PC-3 (cell line): ENCODE measurements around the gene PRKD2. TPM values are rescaled to one million over a fixed set of nuclear protein-coding genes. Genes with fewer than 3 reads are reported as not detected.
A peak's percentile ranks its signal among the peaks of the same experiment; 100 is the strongest.

ENCODE experiments used
- ATAC-seq: fragments of 200-7000 bp; cut with Tn5 transposase; 2 replicates; pipeline ENCODE4 v1.9.1; 2020; ENCODE audit warnings: mild to moderate bottlenecking, moderate library complexity
- BruUV-seq: library from RNA; stranded (reverse); fragments of 400-500 nt; replicated peaks from 2 replicates; lab custom pipeline; 2021; lab: Mats Ljungman, UMichigan
- CTCF ChIA-PET: fragments of 300-600 bp; sonication (Branson Sonifier 250); formaldehyde crosslinking; loops from one replicate; lab custom pipeline; 2022; ENCODE audit warnings: antibody characterized with exemption; lab: Charles Lee
- POLR2A ChIA-PET: fragments of 300-600 bp; sonication (Branson Sonifier 250); formaldehyde crosslinking; loops from one replicate; lab custom pipeline; 2022; ENCODE audit warnings: antibody characterized with exemption; ENCODE audit not compliant: unreplicated experiment; lab: Charles Lee
- DNase-seq: peaks from one replicate; pipeline ENCODE4 v3.0.0-alpha.2; 2015
- H2AFZ ChIP-seq: fragments of 300-600 bp; sonication (generic); 2 replicates; pipeline ENCODE4 v1.6.0; 2016; ENCODE audit warnings: antibody characterized with exemption, low read length
- H3F3A ChIP-seq: fragments of 300-600 bp; sonication (generic); one replicate; pipeline ENCODE4 v1.6.0; 2017; ENCODE audit warnings: antibody characterized with exemption, low read length, control low read depth, mild to moderate bottlenecking; ENCODE audit not compliant: unreplicated experiment
- H3K27ac ChIP-seq: fragments of 300-600 bp; sonication (generic); 2 replicates; pipeline ENCODE4 v1.5.1; 2016; ENCODE audit warnings: mild to moderate bottlenecking, low read length
- H3K27me3 ChIP-seq: fragments of 300-600 bp; sonication (generic); 2 replicates; pipeline ENCODE4 v1.6.1; 2016; ENCODE audit warnings: low read length, mixed read lengths
- H3K36me3 ChIP-seq: fragments of 300-600 bp; sonication (generic); 2 replicates; pipeline ENCODE4 v1.6.1; 2016; ENCODE audit warnings: low read depth, mixed run types, low read length, mixed read lengths
- H3K4me1 ChIP-seq: fragments of 300-600 bp; sonication (generic); 2 replicates; pipeline ENCODE4 v1.5.1; 2016; ENCODE audit warnings: low read length; ENCODE audit not compliant: insufficient read depth
- H3K4me2 ChIP-seq: fragments of 300-600 bp; sonication (generic); 2 replicates; pipeline ENCODE4 v1.6.0; 2016; ENCODE audit warnings: low read length
- H3K4me3 ChIP-seq: fragments of 300-600 bp; sonication (generic); 2 replicates; pipeline ENCODE4 v1.5.1; 2016; ENCODE audit warnings: mild to moderate bottlenecking, low read length, mixed read lengths
- H3K79me2 ChIP-seq: fragments of 300-600 bp; sonication (generic); 2 replicates; pipeline ENCODE4 v1.6.1; 2017; ENCODE audit warnings: low read length, mixed read lengths
- H3K9ac ChIP-seq: fragments of 300-600 bp; sonication (generic); 2 replicates; pipeline ENCODE4 v1.6.0; 2016; ENCODE audit warnings: mild to moderate bottlenecking, low read length
- H3K9me2 ChIP-seq: fragments of 300-600 bp; sonication (generic); replicated peaks from 2 replicates; pipeline ENCODE4 v1.6.1; 2016; ENCODE audit warnings: mixed run types, low read length, mixed read lengths
- H3K9me3 ChIP-seq: fragments of 300-600 bp; sonication (generic); 2 replicates; pipeline ENCODE4 v1.6.1; 2016; ENCODE audit warnings: low read length, mixed read lengths
- H4K20me1 ChIP-seq: fragments of 300-600 bp; sonication (generic); 2 replicates; pipeline ENCODE4 v1.6.1; 2016; ENCODE audit warnings: low read length, mixed read lengths
- CTCF ChIP-seq: fragments of 300-600 bp; sonication (generic); conservative IDR thresholded peaks from 2 replicates; pipeline ENCODE4 v1.5.1; 2017; ENCODE audit warnings: antibody characterized with exemption, low read depth, mild to moderate bottlenecking, low read length
- EZH2 ChIP-seq: fragments of 300-600 bp; sonication (generic); IDR thresholded peaks from one replicate; pipeline ENCODE4 v1.6.1; 2017; ENCODE audit warnings: antibody characterized with exemption, mild to moderate bottlenecking, low read length; ENCODE audit not compliant: unreplicated experiment
- EZH2phosphoT487 ChIP-seq: fragments of 300-600 bp; sonication (generic); IDR thresholded peaks from 2 replicates; pipeline ENCODE4 v1.6.1; 2018; ENCODE audit warnings: mild to moderate bottlenecking, antibody characterized with exemption, low read length, borderline replicate concordance
- intact Hi-C: fragments of 100-400 bp; cut with micrococcal nuclease; formaldehyde crosslinking; loops from 2 replicates; pipeline ENCODE4 v1.9.0; 2023
- total RNA-seq: library from RNA; depleted of rRNA; stranded (reverse); fragments of >200 nt; gene quantifications from 2 replicates; pipeline ENCODE4 v1.2.3, GENCODE V29; 2014

PRKD2 gene
- total RNA-seq, 1 experiment from 2014 or later: 24.1 TPM

GRCh38 chr19:46715975-46716671 lies 791 bp downstream of the PRKD2 start:
- intact Hi-C loops: loop anchor here (2.0 kb wide), 1 partner anchor 15 kb away; no protein-coding TSS in a partner anchor
- H3K27ac ChIP-seq: no peak overlapping the region

GRCh38 chr19:46715620-46715974 lies 1.3 kb downstream of the PRKD2 start:
- H3K27ac ChIP-seq: no peak overlapping the region
- intact Hi-C loops: no loop called here
- peak overlapping the region; percentile 93 for H3K4me3 ChIP-seq
- no peaks in the 10 kb centered on the region for H3K9me3 ChIP-seq
- no peaks in the 10 kb centered on the region for H3F3A ChIP-seq
- CTCF ChIA-PET: no interaction called here
- no peaks in the 10 kb centered on the region for H3K27me3 ChIP-seq
- peaks cover 24% of the 10 kb centered on the region for H3K79me2 ChIP-seq
- POLR2A ChIA-PET: no interaction called here
- no peak for TF ChIP-seq EZH2phosphoT487
- no peak for TF ChIP-seq EZH2
- TF ChIP-seq CTCF: no peak
- H3K36me3 ChIP-seq: no peaks in the 10 kb centered on the region; the same call in 1 of the 2 replicates
- no peaks in the 10 kb centered on the region for H4K20me1 ChIP-seq
- no peaks in the 10 kb centered on the region for H3K9me2 ChIP-seq
- peak overlapping the region; percentile 74; the same call in 1 of the 2 replicates for H2AFZ ChIP-seq
- peak overlapping the region; percentile 85 for H3K9ac ChIP-seq
- DNase-seq: no peak
- no peaks in the 10 kb centered on the region; the same call in 1 of the 2 replicates for H3K4me1 ChIP-seq
- TSS peak; percentile 14 for BruUV-seq
- H3K4me2 ChIP-seq: peak overlapping the region; percentile 98
- no peak for ATAC-seq

More at GRCh38 chr19:46715975-46716671, 791 bp downstream of the PRKD2 start:
- Histone ChIP-seq H4K20me1 (no peaks in the 10 kb centered on the region), H3K9me2 (no peaks in the 10 kb centered on the region), H3K27me3 (no peaks in the 10 kb centered on the region), H3K4me1 (no peaks in the 10 kb centered on the region; the same call in 1 of the 2 replicates), H3K9me3 (no peaks in the 10 kb centered on the region), H3K4me2 (peak overlapping the region; percentile 98), H2AFZ (peak overlapping the region; percentile 74; the same call in 1 of the 2 replicates), H3K36me3 (no peaks in the 10 kb centered on the region; the same call in 1 of the 2 replicates), H3K79me2 (peaks cover 24% of the 10 kb centered on the region), H3F3A (no peaks in the 10 kb centered on the region), H3K4me3 (peak overlapping the region; percentile 93), H3K9ac (peak overlapping the region; percentile 85)
- ATAC-seq: no peak
- POLR2A ChIA-PET: no interaction called here
- TF ChIP-seq EZH2phosphoT487 (no peak), EZH2 (no peak), CTCF (no peak)
- no TSS peak for BruUV-seq
- CTCF ChIA-PET: interaction anchor here (0.6 kb wide), 1 partner anchor 12 kb away, joined by 6 read pairs; no protein-coding TSS in a partner anchor
- no peak for DNase-seq
